GM10266 (cell line): ENCODE results near the gene PTGER2.

Experiments used
- DNase-seq: peaks from one replicate; pipeline ENCODE4 v3.0.0; 2012; ENCODE audit errors: extremely low spot score
- TF ChIP-seq, protein P1 (sequence below): IDR thresholded peaks from 2 replicates; pipeline ENCODE4 v1.5.1; 2012; ENCODE audit warnings: mild to moderate bottlenecking, low read depth; ENCODE audit not compliant: control insufficient read depth, insufficient read depth; ENCODE audit errors: missing control alignments

PTGER2 gene

DNA sequence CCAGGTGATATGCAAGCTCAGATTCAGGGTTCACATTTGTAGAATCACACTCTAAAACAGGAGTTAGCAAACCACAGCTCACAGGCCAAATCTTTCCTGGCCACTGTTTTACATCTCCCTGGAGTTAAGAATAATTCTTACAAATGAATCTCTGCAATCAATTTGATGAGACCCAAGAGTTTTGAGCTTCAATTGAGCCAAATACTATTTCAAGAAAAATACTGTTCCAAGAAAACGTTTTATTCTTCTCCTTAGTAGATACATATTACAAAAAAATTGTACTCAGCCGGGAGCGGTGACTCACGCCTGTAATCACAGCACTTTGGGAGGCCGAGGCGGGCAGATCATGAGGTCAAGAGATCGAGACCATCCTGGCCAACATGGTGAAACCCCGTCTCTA lies 44.1 kb upstream of the PTGER2 start:
- TF ChIP-seq, protein P1, sequence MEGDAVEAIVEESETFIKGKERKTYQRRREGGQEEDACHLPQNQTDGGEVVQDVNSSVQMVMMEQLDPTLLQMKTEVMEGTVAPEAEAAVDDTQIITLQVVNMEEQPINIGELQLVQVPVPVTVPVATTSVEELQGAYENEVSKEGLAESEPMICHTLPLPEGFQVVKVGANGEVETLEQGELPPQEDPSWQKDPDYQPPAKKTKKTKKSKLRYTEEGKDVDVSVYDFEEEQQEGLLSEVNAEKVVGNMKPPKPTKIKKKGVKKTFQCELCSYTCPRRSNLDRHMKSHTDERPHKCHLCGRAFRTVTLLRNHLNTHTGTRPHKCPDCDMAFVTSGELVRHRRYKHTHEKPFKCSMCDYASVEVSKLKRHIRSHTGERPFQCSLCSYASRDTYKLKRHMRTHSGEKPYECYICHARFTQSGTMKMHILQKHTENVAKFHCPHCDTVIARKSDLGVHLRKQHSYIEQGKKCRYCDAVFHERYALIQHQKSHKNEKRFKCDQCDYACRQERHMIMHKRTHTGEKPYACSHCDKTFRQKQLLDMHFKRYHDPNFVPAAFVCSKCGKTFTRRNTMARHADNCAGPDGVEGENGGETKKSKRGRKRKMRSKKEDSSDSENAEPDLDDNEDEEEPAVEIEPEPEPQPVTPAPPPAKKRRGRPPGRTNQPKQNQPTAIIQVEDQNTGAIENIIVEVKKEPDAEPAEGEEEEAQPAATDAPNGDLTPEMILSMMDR = no peak
- no peak for DNase-seq

DNA sequence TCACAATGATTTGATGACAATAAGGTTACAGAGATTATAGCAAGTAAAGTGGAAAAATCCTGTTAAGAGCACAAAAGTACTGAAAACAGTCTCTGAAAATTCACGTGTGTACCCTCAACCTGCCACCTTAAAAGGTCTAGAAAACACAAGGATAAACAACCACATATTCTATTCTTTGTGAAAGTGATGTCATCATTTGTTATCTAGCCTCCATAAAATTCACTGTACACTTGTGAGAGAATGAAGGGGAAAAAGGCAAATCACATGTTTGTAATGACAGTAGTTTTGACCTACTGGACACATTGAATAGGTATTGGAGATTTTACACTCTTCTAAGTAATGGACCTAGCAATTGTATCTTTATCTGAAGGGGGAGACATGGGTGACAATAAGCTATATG lies 42.6 kb upstream of the PTGER2 start:
- no peak for DNase-seq
- TF ChIP-seq, protein P1 = no peak

DNA sequence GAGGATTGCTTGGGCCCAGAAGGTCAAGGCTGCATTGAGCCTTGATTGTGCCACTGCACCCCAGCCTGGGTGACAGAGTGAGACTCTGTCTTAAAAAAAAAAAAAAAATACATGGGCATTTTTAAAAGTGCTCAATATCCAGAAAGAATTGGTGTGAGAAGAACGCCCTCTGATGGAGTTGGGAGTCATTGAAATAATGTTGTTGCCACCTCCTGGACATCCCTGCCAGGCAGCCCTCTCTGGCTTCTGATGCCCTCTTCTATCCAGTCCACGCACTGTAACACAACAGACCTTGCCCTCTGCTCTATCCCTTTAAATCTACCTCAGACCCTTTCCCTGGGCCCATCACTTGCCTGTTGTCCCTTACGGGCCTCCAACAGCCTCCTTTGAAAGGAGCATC lies 41.7 kb upstream of the PTGER2 start:
- DNase-seq = peak; percentile 44

DNA sequence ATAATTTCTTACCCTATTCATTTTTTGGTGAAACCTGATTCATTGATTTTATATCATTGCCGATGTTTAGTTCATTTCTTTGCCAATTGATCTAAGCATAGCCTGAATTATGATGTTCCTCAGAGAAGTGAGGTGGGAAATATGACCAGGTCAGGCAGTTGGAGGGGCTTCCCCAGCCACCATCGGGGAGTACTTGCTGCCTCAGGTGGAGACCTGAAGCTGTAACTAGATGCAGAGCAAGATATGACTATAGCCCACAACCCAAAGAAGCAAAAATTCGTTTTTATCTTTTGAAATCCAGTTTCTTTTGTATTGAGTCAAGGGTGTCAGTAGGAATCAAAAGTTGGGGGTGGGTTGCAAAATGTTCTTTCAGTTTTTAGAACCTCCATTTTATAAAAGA lies 38.7 kb upstream of the PTGER2 start:
- TF ChIP-seq, protein P1 = no peak
- DNase-seq = no peak

More for the DNA sequence above, 41.7 kb upstream of the PTGER2 start:
- TF ChIP-seq, protein P1 = peak; percentile 28

DNA sequence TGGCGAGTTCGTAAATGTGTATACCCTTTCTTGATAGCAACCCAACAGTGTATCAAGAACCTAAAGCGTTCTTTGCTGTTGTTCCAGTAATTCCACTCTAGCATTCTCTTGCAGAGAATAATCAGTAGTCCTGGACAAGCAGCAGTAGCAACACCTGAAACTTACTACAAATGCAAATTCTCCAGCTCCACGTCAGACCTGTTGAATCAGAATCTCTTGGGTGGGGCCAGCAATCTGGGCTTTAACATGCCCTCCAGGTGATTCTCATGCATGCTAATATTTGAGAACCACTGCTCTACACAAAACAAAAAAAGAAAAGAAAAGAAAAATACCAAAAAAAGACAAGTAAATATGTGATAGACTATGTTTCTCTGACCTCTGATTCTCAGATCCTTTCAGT lies 36.6 kb upstream of the PTGER2 start:
- TF ChIP-seq, protein P1 = no peak
- DNase-seq = no peak

DNA sequence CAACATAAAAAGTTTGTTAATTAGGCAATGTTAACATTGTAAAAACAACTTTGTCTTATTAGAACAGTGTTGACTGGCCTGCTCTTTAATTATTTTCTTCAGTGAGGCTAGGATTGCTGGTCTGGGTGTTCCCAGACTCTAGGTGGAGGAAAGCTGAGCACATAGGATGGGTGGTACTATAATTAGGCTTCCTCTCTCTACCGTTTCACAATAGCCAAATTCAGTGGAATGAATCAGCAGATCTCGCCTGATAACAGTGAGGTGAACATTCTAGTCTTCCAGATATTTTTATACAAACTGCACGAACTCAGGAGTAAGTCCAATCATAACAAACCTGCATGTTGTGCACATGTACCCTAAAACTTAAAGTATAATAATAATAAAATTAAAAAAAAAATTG lies 34.7 kb upstream of the PTGER2 start:
- TF ChIP-seq, protein P1 = no peak
- no peak for DNase-seq

DNA sequence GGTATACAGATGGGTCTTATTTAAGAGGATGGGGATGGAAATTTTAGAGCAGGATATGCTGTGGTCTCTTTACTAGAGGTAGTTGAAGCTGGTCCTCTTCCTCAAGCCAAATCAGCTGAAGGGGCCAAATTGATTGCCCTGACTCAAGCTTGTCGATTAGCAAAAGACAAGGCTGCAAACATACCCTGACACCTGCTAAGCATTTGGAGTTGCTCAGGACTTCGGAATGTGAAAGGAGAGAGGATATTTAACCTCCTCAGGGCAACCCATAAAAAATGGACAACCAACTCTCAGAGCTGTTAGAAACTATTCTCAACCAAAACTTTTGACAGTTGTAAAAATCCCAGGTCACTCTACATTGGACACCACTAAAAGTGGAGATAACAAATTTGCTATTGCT lies 31.0 kb upstream of the PTGER2 start:
- TF ChIP-seq, protein P1 = no peak
- no peak for DNase-seq
